WI38 (cell line): ENCODE measurements around the gene NMNAT1.
A peak's percentile ranks its signal among the peaks of the same experiment; 100 is the strongest.
"Not testable (repeated sequence)": the region's sequence is repeated elsewhere in the genome, so short reads cannot be mapped to it uniquely, and the experiment has no call there.

ENCODE experiments used
- H3K4me3 ChIP-seq: 2 replicates; pipeline ENCODE4 v1.5.1; 2011; ENCODE audit warnings: low read depth, mild to moderate bottlenecking, control low read depth, low read length
- TF ChIP-seq, protein P1 (sequence below): IDR thresholded peaks from 2 replicates; pipeline ENCODE4 v1.5.1; 2012; ENCODE audit warnings: low read depth, mild to moderate bottlenecking, control low read depth, low read length

NMNAT1 gene

DNA sequence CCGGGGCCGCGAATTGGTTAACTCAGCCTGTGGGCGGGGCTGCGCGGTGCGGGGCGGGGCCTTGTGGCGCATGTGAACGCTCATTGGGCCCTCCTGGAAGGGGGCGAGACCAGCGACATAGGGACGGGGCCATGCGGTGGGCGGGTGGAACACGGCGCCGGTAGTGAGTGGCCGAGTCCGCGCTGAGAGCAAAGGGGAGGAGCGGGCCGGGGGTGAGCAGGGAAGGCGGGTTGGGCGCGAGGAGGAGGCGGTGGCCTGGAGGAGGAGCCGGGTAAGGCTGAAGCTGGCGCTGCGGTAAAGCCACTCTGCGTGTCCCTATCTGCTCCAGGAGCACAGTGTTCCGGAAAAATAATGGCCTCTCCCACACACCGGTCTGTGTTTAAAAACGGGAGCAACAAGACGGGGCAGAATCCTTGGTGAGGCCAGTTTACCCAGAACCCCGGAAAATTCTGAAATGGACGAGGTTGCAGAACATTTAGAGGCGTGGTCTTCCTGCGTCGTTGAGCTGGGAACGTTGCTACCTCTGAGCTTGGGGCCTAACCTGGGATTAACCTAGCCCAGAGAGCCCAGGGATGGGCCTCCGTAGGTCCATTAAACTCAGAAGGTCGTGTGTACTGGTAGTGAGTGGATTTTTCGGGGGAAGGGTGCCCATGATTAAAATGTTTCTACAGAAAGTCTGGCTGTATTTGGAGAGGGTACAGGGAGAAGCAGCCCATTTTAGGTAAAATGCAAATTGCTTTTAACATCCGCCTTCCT is 32.7 kb upstream of the NMNAT1 start:
- peak overlapping the region; percentile 63 for H3K4me3 ChIP-seq
- TF ChIP-seq, protein P1, sequence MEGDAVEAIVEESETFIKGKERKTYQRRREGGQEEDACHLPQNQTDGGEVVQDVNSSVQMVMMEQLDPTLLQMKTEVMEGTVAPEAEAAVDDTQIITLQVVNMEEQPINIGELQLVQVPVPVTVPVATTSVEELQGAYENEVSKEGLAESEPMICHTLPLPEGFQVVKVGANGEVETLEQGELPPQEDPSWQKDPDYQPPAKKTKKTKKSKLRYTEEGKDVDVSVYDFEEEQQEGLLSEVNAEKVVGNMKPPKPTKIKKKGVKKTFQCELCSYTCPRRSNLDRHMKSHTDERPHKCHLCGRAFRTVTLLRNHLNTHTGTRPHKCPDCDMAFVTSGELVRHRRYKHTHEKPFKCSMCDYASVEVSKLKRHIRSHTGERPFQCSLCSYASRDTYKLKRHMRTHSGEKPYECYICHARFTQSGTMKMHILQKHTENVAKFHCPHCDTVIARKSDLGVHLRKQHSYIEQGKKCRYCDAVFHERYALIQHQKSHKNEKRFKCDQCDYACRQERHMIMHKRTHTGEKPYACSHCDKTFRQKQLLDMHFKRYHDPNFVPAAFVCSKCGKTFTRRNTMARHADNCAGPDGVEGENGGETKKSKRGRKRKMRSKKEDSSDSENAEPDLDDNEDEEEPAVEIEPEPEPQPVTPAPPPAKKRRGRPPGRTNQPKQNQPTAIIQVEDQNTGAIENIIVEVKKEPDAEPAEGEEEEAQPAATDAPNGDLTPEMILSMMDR = no peak

DNA sequence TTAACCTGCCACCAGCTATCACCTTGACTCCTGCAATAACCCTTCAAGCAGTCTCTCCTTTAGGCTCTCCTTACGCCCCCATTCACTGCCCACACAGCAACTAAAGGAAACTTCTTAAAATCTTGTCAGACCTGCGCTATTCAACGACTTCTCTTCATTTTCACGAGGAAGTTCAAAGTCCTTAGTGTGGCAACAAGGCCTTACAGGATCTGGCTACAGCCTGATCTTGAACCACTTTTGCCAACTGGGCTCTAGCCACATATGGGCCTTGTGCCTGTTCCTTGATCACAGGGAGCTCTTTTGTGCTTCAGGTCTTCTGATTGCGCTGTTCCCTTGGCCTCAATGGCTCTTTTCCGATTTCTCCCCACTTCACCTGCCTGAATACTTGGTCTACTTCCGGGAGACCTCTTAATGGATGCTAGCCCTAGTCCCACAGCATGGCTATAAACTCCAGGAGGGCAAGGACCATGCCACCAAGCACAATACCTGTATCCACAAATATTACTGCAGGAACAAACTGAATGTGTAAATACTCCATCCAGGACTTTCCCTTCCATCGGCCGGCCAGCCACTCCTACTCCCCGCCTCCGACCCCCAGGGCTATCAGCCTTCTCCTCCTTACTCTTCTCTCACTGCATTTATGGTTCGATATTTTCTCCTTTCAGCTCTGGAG is 30.9 kb upstream of the NMNAT1 start:
- TF ChIP-seq, protein P1 = no peak
- no peak overlapping the region for H3K4me3 ChIP-seq

DNA sequence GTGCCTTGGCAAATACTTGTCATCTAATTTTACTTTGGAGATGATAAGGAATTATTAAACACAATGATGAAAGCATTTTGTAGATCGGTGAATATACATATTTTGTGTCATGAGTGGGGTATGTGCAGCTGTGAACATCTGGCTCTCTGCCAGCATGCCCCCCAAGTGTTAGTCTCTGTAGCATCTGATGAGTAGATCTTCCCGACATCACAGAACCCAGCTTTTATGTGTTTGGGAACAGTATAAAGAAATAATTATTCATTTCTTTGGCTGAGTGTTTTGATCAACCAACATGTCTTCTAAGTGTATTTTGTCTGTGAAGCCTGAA is 28.7 kb upstream of the NMNAT1 start:
- TF ChIP-seq, protein P1 = no peak
- no peak overlapping the region for H3K4me3 ChIP-seq

DNA sequence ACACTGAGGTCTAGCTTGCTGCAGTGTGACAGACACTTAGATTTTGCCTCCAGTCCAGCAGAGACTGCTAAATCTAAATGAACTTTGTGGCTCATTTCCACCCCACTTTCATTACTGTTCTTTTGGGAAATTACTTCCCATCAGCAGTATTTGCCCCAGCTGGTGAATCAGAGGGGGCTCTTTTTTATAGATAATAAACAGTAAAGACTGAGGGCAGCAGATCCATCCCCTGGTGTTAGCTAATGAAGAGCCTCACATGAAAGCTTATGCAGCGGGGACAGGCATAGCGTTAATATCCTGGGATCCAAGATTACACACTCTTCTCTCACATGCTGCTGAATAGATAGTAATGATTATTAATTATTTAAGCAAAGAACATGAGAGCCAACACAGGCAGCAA is 26.8 kb upstream of the NMNAT1 start:
- no peak overlapping the region for H3K4me3 ChIP-seq
- TF ChIP-seq, protein P1 = no peak

DNA sequence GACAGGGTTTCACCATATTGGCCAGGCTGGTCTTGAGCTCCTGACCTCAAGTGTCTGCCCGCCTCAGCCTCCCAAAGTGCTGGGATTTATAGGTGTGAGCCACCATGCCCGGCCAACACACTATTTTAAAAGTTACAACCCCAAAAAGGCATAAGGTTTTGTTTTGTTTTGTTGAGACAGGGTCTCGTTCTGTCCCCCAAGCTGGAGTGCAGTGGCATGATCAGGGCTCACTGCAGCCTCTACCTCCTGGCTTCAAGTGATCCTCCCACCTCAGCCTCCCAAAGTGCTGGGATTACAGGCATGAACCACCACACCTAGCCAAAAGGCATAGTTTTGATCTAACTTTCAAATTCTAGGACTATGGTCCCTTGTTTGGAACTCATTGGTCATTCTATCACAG is 25.8 kb upstream of the NMNAT1 start:
- H3K4me3 ChIP-seq = not testable (repeated sequence)

DNA sequence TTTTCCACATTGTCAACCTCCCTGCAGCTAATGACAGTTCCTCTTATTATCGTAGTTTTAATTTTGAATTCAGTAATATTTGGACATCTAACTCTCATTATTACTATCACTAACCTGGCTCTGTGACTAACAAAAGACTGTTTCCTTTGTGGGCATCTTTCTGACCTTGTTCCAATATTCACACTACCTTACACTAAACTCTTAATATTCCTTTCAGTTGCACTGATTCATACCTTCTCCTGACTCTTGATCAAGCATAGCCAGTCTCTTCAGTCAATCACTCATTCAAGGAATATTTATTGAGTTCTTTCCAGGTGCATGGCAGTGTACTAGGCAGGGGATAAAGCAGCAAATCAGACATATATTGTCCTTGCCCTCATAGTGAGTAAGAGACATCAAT is 25.4 kb upstream of the NMNAT1 start:
- TF ChIP-seq, protein P1 = no peak

DNA sequence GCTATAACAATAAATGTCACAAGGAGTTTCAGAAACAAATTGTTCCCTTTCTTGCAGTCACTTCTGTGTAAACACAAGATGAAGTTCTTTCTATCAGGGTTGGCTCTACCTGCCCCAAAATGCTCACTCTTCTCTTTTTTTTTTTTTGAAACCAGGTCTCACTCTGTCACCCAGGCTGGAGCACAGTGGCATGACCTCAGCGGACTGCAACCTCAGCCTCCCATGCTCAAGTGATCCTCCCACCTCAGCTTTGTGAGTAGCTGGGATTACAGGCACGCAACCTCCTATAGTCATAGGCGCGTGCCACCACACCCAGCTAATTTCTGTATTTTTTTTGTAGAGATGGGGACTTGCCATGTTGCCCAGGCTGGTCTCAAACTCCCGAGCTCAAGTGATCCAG is 22.7 kb upstream of the NMNAT1 start:
- TF ChIP-seq, protein P1 = no peak
- H3K4me3 ChIP-seq = no peak overlapping the region

More for the DNA sequence above, 25.4 kb upstream of the NMNAT1 start:
- H3K4me3 ChIP-seq = no peak overlapping the region
